ENCODE results near the gene APEH.

The APEH gene

DNA sequence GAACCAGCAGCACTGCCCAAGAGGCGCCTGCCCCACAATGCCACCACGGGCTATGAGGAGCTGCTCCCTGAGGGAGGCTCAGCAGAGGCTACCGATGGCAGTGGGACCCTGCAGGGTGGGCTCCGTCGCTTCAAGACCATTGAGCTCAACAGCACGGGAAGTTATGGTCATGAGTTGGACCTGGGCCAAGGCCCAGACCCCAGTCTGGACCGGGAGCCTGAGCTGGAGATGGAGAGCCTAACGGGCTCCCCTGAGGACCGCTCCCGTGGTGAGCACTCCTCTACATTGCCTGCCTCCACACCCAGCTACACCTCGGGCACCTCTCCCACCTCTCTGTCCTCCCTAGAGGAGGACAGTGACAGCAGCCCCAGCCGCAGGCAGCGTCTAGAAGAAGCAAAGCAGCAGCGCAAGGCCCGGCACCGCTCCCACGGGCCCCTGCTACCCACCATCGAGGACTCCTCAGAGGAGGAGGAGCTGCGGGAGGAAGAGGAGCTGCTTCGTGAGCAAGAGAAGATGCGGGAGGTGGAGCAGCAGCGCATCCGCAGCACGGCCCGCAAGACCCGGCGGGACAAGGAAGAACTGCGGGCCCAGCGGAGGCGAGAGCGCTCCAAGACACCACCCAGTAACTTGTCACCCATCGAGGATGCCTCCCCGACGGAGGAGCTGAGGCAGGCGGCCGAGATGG, 21.8 kb upstream of the APEH start:
- no peak for DNase-seq

DNA sequence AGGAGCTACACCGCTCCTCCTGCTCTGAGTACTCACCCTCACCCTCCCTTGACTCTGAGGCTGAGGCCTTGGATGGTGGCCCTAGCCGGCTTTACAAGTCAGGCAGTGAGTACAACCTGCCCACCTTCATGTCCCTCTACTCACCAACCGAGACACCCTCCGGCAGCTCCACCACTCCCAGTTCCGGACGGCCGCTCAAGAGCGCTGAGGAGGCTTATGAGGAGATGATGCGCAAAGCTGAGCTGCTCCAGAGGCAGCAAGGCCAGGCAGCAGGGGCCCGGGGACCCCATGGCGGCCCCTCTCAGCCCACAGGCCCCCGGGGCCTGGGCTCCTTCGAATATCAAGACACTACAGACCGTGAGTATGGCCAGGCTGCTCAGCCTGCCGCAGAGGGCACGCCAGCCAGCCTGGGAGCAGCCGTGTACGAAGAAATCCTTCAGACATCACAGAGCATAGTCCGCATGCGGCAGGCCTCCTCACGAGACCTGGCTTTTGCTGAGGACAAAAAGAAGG, 21.2 kb upstream of the APEH start:
- no peak for DNase-seq

DNA sequence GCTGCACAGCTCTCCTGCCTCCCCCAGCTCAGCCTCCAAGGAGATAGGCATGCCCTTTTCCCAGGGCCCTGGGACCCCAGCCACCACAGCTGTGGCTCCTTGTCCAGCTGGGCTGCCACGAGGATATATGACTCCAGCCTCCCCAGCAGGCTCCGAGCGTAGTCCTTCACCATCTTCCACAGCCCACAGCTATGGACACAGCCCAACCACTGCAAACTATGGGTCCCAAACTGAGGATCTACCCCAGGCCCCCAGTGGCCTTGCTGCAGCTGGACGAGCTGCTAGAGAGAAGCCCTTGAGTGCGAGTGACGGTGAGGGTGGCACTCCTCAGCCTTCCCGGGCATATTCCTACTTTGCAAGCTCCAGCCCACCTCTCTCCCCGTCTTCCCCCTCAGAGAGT, 20.5 kb upstream of the APEH start:
- no peak for DNase-seq

DNA sequence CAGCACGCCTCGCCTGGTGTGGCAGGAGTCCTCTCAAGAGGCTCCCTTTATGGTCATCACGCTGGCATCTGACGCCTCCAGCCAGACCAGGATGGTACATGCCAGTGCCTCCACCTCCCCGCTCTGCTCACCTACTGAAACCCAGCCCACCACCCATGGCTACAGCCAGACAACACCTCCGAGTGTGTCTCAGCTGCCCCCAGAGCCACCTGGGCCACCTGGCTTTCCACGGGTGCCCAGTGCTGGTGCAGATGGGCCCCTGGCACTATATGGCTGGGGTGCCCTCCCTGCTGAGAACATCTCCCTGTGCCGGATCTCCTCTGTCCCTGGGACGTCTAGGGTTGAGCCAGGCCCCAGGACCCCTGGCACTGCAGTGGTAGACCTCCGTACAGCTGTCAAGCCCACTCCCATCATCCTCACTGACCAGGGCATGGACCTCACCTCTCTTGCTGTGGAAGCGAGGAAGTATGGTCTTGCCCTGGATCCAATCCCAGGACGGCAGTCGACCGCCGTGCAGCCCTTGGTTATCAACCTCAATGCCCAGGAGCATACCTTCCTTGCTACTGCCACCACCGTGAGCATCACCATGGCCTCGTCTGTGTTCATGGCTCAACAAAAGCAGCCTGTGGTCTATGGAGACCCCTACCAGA, 19.9 kb upstream of the APEH start:
- no peak for DNase-seq

DNA sequence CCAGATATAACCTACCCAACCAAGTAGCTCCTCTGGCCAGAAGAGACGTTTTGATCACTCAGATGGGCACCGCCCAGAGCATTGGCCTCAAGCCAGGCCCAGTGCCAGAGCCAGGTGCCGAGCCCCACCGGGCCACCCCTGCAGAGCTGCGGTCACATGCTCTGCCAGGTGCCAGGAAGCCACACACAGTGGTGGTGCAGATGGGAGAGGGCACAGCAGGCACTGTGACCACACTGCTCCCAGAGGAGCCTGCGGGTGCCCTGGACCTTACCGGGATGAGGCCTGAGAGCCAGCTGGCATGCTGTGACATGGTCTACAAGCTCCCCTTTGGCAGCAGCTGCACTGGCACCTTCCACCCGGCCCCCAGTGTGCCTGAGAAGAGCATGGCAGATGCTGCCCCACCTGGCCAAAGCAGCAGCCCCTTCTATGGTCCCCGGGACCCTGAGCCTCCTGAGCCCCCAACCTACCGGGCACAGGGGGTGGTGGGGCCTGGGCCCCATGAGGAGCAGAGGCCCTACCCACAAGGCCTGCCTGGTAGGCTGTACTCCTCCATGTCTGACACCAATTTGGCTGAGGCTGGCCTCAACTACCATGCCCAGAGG, 19.1 kb upstream of the APEH start:
- no peak for DNase-seq

DNA sequence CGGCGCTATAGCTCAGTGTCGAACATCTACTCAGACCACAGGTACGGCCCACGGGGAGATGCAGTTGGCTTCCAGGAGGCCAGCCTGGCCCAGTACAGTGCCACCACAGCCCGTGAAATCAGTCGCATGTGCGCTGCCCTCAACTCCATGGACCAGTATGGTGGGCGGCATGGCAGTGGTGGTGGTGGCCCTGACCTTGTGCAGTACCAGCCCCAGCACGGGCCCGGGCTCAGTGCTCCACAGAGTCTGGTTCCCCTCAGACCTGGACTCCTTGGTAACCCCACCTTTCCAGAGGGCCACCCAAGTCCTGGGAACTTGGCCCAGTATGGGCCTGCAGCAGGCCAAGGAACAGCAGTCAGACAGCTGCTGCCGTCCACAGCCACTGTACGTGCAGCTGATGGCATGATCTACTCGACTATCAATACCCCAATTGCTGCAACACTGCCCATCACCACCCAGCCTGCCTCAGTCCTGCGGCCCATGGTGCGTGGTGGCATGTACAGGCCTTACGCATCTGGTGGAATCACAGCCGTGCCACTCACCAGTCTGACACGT, 18.3 kb upstream of the APEH start:
- no peak for DNase-seq

DNA sequence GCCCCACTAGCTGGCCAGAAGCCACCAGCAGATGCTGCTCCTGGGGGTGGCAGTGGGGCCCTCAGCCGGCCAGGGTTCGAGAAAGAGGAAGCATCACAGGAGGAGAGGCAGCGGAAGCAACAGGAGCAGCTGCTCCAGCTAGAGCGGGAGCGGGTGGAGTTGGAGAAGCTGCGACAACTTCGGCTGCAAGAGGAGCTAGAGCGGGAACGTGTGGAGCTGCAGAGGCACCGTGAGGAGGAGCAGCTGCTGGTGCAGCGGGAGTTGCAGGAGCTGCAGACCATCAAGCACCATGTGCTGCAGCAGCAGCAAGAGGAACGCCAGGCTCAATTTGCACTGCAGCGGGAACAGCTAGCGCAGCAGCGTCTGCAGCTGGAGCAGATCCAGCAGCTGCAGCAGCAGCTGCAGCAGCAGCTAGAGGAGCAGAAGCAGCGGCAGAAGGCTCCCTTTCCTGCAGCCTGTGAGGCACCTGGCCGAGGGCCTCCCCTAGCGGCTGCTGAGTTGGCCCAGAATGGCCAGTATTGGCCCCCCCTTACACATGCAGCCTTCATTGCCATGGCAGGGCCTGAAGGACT, 17.5 kb upstream of the APEH start:
- no peak for DNase-seq

DNA sequence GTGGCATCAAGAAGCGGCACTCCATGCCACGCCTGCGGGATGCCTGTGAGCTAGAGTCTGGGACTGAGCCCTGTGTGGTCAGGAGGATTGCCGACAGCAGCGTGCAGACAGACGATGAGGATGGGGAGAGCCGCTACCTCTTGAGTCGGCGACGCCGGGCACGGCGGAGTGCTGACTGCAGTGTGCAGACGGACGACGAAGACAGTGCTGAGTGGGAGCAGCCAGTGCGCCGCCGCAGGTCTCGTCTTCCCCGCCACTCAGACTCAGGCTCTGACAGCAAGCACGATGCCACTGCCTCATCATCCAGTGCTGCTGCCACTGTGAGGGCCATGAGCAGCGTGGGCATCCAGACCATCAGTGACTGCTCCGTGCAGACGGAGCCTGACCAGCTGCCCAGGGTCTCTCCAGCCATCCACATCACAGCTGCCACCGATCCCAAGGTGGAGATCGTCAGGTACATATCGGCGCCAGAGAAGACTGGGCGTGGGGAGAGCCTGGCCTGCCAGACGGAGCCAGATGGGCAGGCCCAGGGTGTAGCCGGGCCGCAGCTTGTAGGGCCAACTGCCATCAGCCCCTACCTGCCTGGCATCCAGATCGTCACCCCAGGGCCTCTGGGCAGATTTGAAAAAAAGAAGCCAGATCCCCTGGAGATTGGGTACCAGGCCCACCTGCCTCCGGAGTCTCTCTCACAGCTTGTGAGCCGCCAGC, 16.8 kb upstream of the APEH start:
- no peak for DNase-seq

DNA sequence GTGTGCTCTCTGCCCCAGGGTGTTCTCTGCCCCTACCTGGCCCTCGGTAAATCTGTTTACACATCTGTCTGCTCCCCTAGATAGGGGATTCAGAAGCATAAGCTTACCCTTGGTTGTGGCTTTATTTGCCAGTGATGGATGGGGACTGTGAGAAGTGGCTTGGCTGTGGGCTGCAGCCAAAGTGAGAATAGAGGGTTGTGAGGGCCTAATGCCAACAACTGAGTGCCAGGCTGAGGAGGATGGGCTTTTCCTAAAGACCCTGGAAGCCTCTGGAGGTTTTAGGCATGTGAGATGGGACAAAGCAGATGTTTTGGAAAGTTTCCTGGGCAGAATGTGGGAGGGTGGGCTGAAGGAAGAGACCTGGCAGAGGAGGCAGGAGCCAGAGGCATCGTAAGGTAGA, 15.4 kb upstream of the APEH start:
- no peak for DNase-seq

DNA sequence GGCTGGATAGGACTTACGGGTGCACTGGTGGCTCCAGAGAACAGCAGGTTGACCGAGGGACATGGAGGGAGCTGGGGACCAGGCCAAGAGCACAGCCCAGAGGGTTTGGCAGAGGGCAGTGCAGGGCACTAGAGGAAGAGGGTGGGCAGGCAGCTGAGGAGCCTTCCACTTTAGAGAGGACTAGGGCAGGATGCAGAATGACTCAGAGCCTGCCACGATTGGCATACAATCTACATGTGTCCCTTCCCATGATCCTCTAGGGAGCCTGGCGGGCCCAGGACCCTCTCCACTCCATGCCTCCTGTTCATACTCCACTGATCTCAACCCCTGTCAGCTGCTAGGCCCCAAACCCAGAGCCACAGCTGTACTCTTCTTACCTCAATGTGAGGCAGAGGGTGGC, 14.4 kb upstream of the APEH start:
- DNase-seq, result no peak

DNA sequence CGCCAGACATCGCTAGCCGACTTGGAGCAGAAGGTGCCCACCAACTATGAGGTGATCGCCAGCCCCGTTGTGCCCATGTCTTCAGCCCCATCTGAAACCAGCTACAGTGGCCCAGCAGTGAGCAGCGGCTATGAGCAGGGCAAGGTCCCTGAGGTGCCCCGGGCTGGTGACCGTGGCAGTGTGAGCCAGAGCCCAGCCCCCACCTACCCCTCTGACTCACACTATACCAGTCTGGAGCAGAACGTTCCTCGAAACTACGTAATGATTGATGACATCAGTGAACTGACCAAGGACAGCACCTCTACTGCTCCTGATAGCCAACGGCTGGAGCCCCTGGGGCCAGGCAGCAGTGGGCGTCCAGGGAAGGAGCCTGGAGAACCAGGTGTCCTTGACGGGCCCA, 12.9 kb upstream of the APEH start:
- DNase-seq, result no peak

DNA sequence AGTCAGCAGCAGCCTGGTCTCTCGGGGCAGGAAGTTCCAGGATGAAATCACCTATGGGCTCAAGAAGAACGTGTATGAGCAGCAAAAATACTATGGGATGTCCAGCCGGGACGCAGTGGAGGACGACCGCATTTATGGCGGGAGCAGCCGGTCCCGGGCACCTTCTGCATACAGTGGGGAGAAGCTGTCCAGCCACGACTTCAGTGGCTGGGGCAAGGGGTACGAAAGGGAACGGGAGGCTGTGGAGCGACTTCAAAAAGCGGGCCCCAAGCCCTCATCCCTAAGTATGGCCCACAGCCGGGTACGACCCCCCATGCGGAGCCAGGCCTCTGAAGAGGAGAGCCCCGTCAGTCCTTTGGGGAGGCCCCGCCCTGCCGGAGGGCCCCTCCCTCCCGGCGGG, 12.1 kb upstream of the APEH start:
- no peak for DNase-seq

DNA sequence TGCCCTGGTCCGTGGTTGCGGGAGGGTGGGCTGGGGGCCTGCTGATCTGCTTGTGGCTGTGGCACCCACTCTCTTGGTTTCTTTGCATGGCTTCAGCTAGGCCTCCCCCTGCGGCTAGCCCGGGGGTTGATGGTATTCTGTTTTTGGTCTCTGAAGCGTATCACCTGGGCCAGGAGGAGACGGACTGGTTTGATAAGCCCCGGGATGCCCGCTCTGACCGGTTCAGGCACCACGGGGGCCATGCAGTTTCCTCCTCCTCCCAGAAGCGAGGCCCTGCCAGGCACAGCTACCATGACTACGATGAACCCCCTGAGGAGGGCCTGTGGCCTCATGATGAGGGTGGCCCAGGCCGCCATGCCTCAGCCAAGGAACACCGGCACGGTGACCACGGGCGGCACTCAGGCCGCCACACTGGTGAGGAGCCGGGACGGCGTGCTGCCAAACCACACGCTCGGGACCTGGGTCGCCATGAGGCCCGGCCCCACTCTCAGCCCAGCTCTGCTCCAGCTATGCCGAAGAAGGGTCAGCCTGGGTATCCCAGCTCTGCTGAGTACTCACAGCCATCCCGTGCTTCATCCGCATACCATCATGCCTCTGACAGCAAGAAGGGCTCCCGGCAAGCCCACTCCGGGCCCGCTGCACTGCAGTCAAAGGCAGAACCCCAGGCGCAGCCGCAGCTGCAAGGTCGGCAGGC, 11.3 kb upstream of the APEH start:
- no peak for DNase-seq

DNA sequence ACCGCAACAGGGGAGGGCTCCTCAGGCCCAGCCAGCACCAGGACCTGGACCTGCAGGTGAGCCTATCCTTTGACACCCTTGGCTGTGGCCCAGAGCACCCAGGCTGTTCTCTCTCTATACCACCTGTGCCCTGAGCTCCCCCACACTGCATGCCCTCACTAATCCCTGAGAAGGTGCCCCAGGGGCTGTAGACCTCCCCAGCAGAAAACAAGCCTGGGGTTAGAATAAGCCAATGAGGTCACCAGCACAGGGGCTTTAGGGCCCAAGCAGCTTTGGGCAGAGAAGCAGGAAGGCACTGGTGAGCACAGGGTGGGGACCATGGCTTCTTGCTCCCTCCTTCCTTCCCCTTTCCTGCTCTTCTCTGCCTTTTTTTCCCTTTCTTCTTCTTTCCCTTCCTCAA, 10.3 kb upstream of the APEH start:
- DNase-seq, result no peak

DNA sequence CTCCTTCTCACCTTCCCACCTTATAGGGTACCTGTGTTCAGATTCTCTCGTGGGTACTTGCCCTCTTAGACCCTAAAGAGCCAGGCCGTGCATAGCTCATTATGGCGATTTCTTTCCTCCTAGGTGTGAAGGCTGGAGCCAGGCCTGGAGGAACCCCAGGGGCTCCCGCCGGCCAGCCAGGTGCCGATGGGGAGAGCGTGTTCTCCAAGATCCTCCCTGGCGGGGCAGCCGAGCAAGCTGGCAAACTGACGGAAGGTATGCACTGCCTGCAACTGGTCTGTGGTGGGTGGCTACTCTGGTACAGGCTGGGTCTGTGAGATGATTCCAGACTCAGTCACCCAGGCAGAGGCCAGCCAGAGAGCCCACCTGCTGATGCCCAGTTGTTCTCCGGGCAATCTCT, 9.9 kb upstream of the APEH start:
- DNase-seq, result no peak

DNA sequence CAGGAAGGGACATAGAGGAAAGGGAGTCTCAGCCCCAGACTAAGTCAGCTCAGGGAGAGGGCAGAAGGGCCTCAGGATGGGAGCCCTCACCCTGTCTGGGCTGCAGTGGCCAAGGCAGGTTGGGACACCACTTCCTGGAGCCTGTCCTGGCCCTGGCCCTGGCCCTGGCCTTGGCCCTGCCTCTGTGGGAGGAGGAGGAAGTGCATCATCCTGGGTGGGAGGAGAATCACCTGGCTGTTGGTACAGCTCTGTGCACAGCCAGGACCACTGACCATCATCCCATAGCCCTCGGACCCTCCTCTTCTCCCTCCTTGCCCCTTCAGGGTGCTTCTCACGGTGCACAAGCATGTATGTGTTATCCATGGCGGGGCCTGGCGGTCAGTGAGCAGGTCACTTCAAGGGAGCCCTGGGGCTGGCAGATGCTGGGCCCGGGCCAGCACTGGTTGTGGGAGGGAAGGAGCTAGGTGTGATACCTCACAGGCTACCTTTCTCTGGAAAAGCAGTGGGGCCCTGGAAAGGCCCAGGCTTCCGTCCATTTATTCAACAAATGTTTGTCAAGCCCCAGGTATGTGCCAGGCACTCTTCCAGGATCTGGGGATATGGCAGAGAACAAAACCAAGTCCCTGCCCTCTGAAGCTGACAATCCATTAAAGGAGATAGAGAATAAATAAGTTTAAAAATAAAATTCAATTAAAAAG, 8.2 kb upstream of the APEH start:
- DNase-seq, result no peak

DNA sequence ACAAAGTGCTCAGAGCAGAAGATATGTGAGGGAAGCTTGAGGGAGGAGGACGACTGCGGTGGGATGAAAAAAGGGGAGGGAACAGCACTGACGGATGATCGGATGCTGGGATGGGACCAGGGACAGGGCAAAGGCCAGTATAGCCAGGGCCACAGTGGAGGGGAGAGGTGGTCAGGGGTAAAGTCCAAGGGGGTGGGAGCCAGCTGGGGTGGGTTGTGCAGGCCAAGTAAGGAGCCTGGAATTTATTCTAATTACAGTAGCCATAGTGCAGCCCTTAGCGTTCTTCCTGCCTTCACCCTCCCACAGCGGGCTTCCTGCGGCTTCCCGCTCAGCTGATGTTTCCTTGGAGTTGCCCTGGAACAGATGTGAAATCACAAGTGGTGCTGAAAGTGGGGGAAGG, 7.6 kb upstream of the APEH start:
- DNase-seq, result no peak

DNA sequence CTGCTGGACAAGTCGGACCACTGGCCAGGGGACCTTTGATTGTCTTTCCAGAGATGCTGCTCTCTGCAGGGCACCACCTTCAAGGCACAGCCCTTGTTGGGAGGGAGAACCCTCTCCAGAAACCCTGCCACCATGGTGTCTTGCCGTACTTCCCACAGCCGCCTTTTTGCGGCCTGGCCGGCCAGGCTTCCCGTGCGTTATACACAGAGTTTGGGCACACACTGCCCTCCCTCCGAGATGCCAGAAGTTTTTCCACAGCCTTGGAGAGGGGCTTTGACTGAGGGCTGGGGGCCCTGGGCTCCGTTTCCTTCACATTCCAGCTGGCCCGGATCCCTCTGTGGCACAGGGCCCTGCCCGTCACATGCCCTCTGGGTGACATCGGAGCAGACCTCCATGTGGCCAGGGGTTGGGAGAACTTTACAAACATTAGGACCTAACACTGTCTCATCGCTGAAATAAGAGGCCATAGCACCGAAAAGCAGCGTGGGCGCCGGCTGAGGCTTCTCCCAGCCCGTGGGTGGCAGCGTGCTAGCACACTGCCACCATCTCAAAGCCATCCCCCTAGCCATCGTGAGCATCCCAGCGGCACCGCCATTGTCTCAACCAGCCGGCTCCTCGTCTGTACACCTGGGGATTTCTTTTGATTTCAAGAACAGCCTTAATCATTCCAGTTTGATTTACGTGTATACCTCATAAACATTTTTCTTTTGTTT, 6.3 kb upstream of the APEH start:
- no peak for DNase-seq

DNA sequence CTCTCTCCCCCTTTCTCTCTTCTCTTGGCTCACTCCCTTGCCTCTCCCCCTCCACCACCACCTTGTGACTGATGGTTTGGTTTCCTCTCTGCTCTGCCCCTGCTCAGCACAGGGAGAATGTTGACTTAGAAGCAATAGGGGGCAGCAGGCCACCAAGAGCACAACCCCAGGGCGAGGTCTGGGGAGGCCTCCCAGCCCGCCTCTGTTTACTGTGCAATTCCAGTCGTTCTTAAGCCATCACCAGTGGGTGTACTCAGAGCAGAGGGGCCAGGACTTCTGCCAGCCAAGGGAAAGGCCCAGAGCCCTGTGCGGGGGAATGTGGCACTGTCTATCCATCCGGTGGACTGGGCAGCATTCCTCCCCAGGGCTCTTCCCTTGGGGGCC, 5.7 kb upstream of the APEH start:
- DNase-seq, result no peak

DNA sequence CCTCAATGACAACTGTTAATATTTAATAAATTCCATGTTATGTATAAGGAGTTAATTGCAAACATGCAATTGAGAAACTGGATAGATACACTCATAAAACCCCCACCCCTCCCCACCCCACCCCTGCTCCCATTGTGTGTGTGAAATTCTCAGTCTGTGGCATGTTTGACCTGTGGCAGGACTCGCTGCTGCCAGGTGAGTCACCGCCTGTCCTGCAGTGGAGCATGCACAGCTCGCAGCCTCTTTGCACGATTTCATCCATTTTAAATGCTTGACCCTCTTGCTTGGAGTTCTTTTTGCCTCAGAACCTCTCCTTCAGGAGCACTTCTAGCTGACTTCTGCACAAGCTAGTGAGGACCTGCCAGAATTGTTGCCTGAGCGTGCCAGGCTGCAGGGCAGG, 5.3 kb upstream of the APEH start:
- no peak for DNase-seq

DNA sequence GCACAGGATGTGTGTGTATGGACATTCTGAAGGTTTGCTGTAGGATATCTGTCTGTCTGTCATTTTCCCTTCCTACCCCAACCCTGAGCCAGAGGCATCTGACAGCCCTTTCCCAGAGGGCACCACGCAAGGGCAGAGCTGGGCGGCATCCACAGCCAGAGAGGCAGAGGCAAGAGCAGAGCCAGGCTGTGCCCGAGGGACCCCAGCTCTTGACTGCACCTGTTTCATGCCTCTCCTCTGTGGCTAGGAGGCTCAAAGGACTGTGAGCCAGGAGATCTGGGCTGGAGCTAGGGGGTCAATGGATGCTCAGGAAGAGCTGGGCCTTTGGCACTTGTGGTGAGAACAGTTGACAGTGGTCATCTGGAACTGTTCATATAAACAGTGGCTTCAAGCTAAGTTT, 4.8 kb upstream of the APEH start:
- no peak for DNase-seq

All from activated naive CD4-positive, alpha-beta T cell treated with Interleukin-2 at 50 U/mL for 16 hours (primary cell).